Activated CD8-positive, alpha-beta memory T cell treated with anti-CD3 and anti-CD28 coated beads, Interleukin-2, amount 10 ng/mL, durations not matched to agents 7 days and 5 days (primary cell): Measurements from ENCODE around the gene KDELR3. TPM values are rescaled to one million over a fixed set of nuclear protein-coding genes. Genes with fewer than 3 reads are reported as not detected.
A peak's percentile ranks its signal among the peaks of the same experiment; 100 is the strongest.

Source experiments
- ATAC-seq: fragments of 150-1000 bp; cut with Tn5 transposase; one replicate; pipeline ENCODE4 v1.10.0; 2021; ENCODE audit warnings: moderate library complexity
- CTCF ChIA-PET: fragments of 350-600 bp; sonication (Branson Sonifier 250); formaldehyde crosslinking; loops from one replicate; lab custom pipeline; 2021; ENCODE audit warnings: antibody characterized with exemption; lab: Charles Lee
- DNase-seq: peaks from one replicate; pipeline ENCODE4 v3.0.0-alpha.2; 2020
- H3K27ac Mint-ChIP-seq: one replicate; pipeline ENCODE4 v1.8.0; 2021; ENCODE audit warnings: mild to moderate bottlenecking, mixed read lengths
- H3K27me3 Mint-ChIP-seq: one replicate; pipeline ENCODE4 v1.8.0; 2021; ENCODE audit warnings: mixed read lengths
- H3K36me3 Mint-ChIP-seq: one replicate; pipeline ENCODE4 v1.8.0; 2021; ENCODE audit warnings: mild to moderate bottlenecking, mixed read lengths
- H3K4me1 Mint-ChIP-seq: one replicate; pipeline ENCODE4 v1.8.0; 2021; ENCODE audit warnings: mixed read lengths
- H3K4me3 Mint-ChIP-seq: one replicate; pipeline ENCODE4 v1.8.0; 2021; ENCODE audit warnings: mild to moderate bottlenecking, moderate library complexity, mixed read lengths
- H3K9me3 Mint-ChIP-seq: one replicate; pipeline ENCODE4 v1.8.0; 2022; ENCODE audit warnings: low read depth, mixed read lengths
- total RNA-seq, 2 experiments: library from RNA; stranded (reverse); gene quantifications; one replicate each; pipeline ENCODE4 v1.2.3, GENCODE V29; 2021

KDELR3 gene
- total RNA-seq, 2 experiments from 2014 or later: 0.23 to 1.2 TPM

GRCh38 chr22:38455530-38456271 lies 12.2 kb upstream of the KDELR3 start:
- CTCF ChIA-PET: no interaction called here
- Mint-ChIP-seq H3K36me3 (no peaks in the 10 kb centered on the region), H3K9me3 (no peaks in the 10 kb centered on the region), H3K27ac (no peak overlapping the region), H3K4me1 (peaks cover 4% of the 10 kb centered on the region), H3K27me3 (peaks cover 70% of the 10 kb centered on the region), H3K4me3 (no peak overlapping the region)
- DNase-seq: no peak
- no peak for ATAC-seq

GRCh38 chr22:38456272-38456835 lies 11.5 kb upstream of the KDELR3 start:
- CTCF ChIA-PET: no interaction called here
- no peak for DNase-seq
- Mint-ChIP-seq H3K4me1 (peaks cover 5% of the 10 kb centered on the region), H3K9me3 (no peaks in the 10 kb centered on the region), H3K4me3 (no peak overlapping the region), H3K36me3 (no peaks in the 10 kb centered on the region), H3K27ac (no peak overlapping the region), H3K27me3 (peaks cover 70% of the 10 kb centered on the region)
- no peak for ATAC-seq

GRCh38 chr22:38456841-38457699 lies 10.8 kb upstream of the KDELR3 start:
- Mint-ChIP-seq H3K9me3 (no peaks in the 10 kb centered on the region), H3K4me3 (no peak overlapping the region), H3K27ac (no peak overlapping the region), H3K27me3 (peaks cover 74% of the 10 kb centered on the region), H3K4me1 (peaks cover 10% of the 10 kb centered on the region), H3K36me3 (no peaks in the 10 kb centered on the region)
- CTCF ChIA-PET: no interaction called here
- no peak for DNase-seq
- no peak for ATAC-seq

GRCh38 chr22:38460426-38460840 lies 7.5 kb upstream of the KDELR3 start:
- H3K4me1 Mint-ChIP-seq: peaks cover 6% of the 10 kb centered on the region
- no peaks in the 10 kb centered on the region for H3K36me3 Mint-ChIP-seq
- H3K9me3 Mint-ChIP-seq: no peaks in the 10 kb centered on the region
- no peak overlapping the region for H3K4me3 Mint-ChIP-seq
- ATAC-seq: no peak
- CTCF ChIA-PET: no interaction called here
- no peak overlapping the region for H3K27ac Mint-ChIP-seq
- DNase-seq: no peak
- H3K27me3 Mint-ChIP-seq: peaks cover 79% of the 10 kb centered on the region

GRCh38 chr22:38461057-38461413 lies 6.9 kb upstream of the KDELR3 start:
- peaks cover 85% of the 10 kb centered on the region for H3K27me3 Mint-ChIP-seq
- H3K27ac Mint-ChIP-seq: no peak overlapping the region
- no peaks in the 10 kb centered on the region for H3K36me3 Mint-ChIP-seq

GRCh38 chr22:38461414-38462081 lies 6.3 kb upstream of the KDELR3 start:
- H3K4me1 Mint-ChIP-seq: peaks cover 6% of the 10 kb centered on the region
- peaks cover 86% of the 10 kb centered on the region for H3K27me3 Mint-ChIP-seq
- no peak overlapping the region for H3K4me3 Mint-ChIP-seq
- H3K27ac Mint-ChIP-seq: no peak overlapping the region
- CTCF ChIA-PET: interaction anchor here (1.0 to 1.4 kb wide), 4 partner anchors 10 to 37 kb away, joined by 3 read pairs; no protein-coding TSS in a partner anchor
- DNase-seq: peak; percentile 73
- H3K9me3 Mint-ChIP-seq: no peaks in the 10 kb centered on the region
- peak; percentile 70 for ATAC-seq
- H3K36me3 Mint-ChIP-seq: no peaks in the 10 kb centered on the region

More at GRCh38 chr22:38461057-38461413, 6.9 kb upstream of the KDELR3 start:
- DNase-seq (no peak), ATAC-seq (peak; percentile 17)
- Mint-ChIP-seq H3K4me1 (peaks cover 6% of the 10 kb centered on the region), H3K9me3 (no peaks in the 10 kb centered on the region), H3K4me3 (no peak overlapping the region)
- CTCF ChIA-PET: interaction anchor here (1.0 kb wide), 1 partner anchor 13 kb away, joined by 3 read pairs; no protein-coding TSS in a partner anchor

GRCh38 chr22:38462960-38463784 lies 4.7 kb upstream of the KDELR3 start:
- no peak for DNase-seq
- Mint-ChIP-seq H3K27me3 (peaks cover 81% of the 10 kb centered on the region), H3K4me3 (no peak overlapping the region), H3K9me3 (no peaks in the 10 kb centered on the region), H3K27ac (no peak overlapping the region), H3K36me3 (no peaks in the 10 kb centered on the region), H3K4me1 (peaks cover 13% of the 10 kb centered on the region)
- CTCF ChIA-PET: interaction anchor here (1.4 kb wide), 1 partner anchor 11 kb away, joined by 3 read pairs; no protein-coding TSS in a partner anchor
- no peak for ATAC-seq

GRCh38 chr22:38464992-38465672 lies 2.8 kb upstream of the KDELR3 start:
- CTCF ChIA-PET: no interaction called here
- DNase-seq (no peak), ATAC-seq (no peak)
- peaks cover 13% of the 10 kb centered on the region for H3K4me1 Mint-ChIP-seq
- H3K4me3 Mint-ChIP-seq: no peak overlapping the region
- no peaks in the 10 kb centered on the region for H3K36me3 Mint-ChIP-seq
- H3K9me3 Mint-ChIP-seq: no peaks in the 10 kb centered on the region
- H3K27me3 Mint-ChIP-seq: peaks cover 73% of the 10 kb centered on the region
- no peak overlapping the region for H3K27ac Mint-ChIP-seq

- peaks cover 13% of the 10 kb centered on the region for H3K4me1 Mint-ChIP-seq
- DNase-seq (no peak), ATAC-seq (no peak)
- CTCF ChIA-PET: no interaction called here
- H3K27me3 Mint-ChIP-seq: peaks cover 66% of the 10 kb centered on the region
- no peaks in the 10 kb centered on the region for H3K9me3 Mint-ChIP-seq
- no peaks in the 10 kb centered on the region for H3K36me3 Mint-ChIP-seq
- H3K27ac Mint-ChIP-seq: no peak overlapping the region
- no peak overlapping the region for H3K4me3 Mint-ChIP-seq
Observed at GRCh38 chr22:38465673-38466490, 2.0 kb upstream of the KDELR3 start.

- no peaks in the 10 kb centered on the region for H3K9me3 Mint-ChIP-seq
- no peak overlapping the region for H3K27ac Mint-ChIP-seq
- DNase-seq (no peak), ATAC-seq (no peak)
- H3K27me3 Mint-ChIP-seq: peaks cover 50% of the 10 kb centered on the region
- peaks cover 7% of the 10 kb centered on the region for H3K4me1 Mint-ChIP-seq
- CTCF ChIA-PET: no interaction called here
- peak overlapping the region; percentile 55 for H3K4me3 Mint-ChIP-seq
- no peaks in the 10 kb centered on the region for H3K36me3 Mint-ChIP-seq
Observed at GRCh38 chr22:38467438-38467903, 425 bp upstream of the KDELR3 start.

- CTCF ChIA-PET: no interaction called here
- ATAC-seq: no peak
- Mint-ChIP-seq H3K9me3 (no peaks in the 10 kb centered on the region), H3K27ac (no peak overlapping the region), H3K36me3 (no peaks in the 10 kb centered on the region), H3K27me3 (peaks cover 40% of the 10 kb centered on the region), H3K4me3 (peak overlapping the region; percentile 52), H3K4me1 (peaks cover 7% of the 10 kb centered on the region)
- no peak for DNase-seq
Observed at GRCh38 chr22:38468443-38469305, 778 bp downstream of the KDELR3 start.
